Ishikawa (cell line): ENCODE data around the gene FAU.
A peak's percentile ranks its signal among the peaks of the same experiment; 100 is the strongest.

ENCODE experiments used
- CEBPB ChIP-seq: IDR thresholded peaks from 2 replicates; pipeline ENCODE4 v1.6.1; 2012
- CREB1 ChIP-seq: IDR thresholded peaks from 2 replicates; pipeline ENCODE4 v1.6.1; 2012; ENCODE audit warnings: low read depth
- EGR1 ChIP-seq: IDR thresholded peaks from 2 replicates; pipeline ENCODE4 v1.6.1; 2012
- EP300 ChIP-seq: IDR thresholded peaks from 2 replicates; pipeline ENCODE4 v1.6.1; 2012; ENCODE audit warnings: borderline replicate concordance
- FOXM1 ChIP-seq: IDR thresholded peaks from 2 replicates; pipeline ENCODE4 v1.6.1; 2012; ENCODE audit warnings: low read depth, borderline replicate concordance
- NFIC ChIP-seq: IDR thresholded peaks from 2 replicates; pipeline ENCODE4 v1.6.1; 2012
- RAD21 ChIP-seq: IDR thresholded peaks from 2 replicates; pipeline ENCODE4 v1.6.1; 2012; ENCODE audit warnings: low read depth
- TAF1 ChIP-seq: IDR thresholded peaks from 2 replicates; pipeline ENCODE4 v1.6.1; 2012; ENCODE audit warnings: low read depth, mild to moderate bottlenecking
- TCF12 ChIP-seq: IDR thresholded peaks from 2 replicates; pipeline ENCODE4 v1.6.1; 2012; ENCODE audit warnings: low read depth
- TEAD4 ChIP-seq: IDR thresholded peaks from 2 replicates; pipeline ENCODE4 v1.6.1; 2012
- USF1 ChIP-seq: IDR thresholded peaks from 2 replicates; pipeline ENCODE4 v1.6.1; 2012
- YY1 ChIP-seq: IDR thresholded peaks from 2 replicates; pipeline ENCODE4 v1.6.1; 2012; ENCODE audit warnings: low read depth
- ZBTB7A ChIP-seq: IDR thresholded peaks from 2 replicates; pipeline ENCODE4 v1.6.1; 2012; ENCODE audit warnings: low read depth
- TF ChIP-seq, protein P1 (sequence below): IDR thresholded peaks from 2 replicates; pipeline ENCODE4 v1.6.1; 2012
- TF ChIP-seq, protein P2 (sequence below): IDR thresholded peaks from 2 replicates; pipeline ENCODE4 v1.6.1; 2012; ENCODE audit warnings: low read depth, mild to moderate bottlenecking

The FAU gene

GRCh38 chr11:65096926-65097325 is 25.0 kb downstream of the FAU start:
- TF ChIP-seq USF1: no peak
- no peak for TF ChIP-seq YY1
- no peak for TF ChIP-seq EP300
- TF ChIP-seq, protein P1, sequence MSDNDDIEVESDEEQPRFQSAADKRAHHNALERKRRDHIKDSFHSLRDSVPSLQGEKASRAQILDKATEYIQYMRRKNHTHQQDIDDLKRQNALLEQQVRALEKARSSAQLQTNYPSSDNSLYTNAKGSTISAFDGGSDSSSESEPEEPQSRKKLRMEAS: no peak
- TF ChIP-seq CEBPB: no peak
- no peak for TF ChIP-seq TEAD4
- no peak for TF ChIP-seq EGR1
- TF ChIP-seq RAD21: no peak
- no peak for TF ChIP-seq ZBTB7A
- no peak for TF ChIP-seq FOXM1
- no peak for TF ChIP-seq NFIC
- TF ChIP-seq TCF12: no peak
- TF ChIP-seq TAF1: no peak
- TF ChIP-seq, protein P2, sequence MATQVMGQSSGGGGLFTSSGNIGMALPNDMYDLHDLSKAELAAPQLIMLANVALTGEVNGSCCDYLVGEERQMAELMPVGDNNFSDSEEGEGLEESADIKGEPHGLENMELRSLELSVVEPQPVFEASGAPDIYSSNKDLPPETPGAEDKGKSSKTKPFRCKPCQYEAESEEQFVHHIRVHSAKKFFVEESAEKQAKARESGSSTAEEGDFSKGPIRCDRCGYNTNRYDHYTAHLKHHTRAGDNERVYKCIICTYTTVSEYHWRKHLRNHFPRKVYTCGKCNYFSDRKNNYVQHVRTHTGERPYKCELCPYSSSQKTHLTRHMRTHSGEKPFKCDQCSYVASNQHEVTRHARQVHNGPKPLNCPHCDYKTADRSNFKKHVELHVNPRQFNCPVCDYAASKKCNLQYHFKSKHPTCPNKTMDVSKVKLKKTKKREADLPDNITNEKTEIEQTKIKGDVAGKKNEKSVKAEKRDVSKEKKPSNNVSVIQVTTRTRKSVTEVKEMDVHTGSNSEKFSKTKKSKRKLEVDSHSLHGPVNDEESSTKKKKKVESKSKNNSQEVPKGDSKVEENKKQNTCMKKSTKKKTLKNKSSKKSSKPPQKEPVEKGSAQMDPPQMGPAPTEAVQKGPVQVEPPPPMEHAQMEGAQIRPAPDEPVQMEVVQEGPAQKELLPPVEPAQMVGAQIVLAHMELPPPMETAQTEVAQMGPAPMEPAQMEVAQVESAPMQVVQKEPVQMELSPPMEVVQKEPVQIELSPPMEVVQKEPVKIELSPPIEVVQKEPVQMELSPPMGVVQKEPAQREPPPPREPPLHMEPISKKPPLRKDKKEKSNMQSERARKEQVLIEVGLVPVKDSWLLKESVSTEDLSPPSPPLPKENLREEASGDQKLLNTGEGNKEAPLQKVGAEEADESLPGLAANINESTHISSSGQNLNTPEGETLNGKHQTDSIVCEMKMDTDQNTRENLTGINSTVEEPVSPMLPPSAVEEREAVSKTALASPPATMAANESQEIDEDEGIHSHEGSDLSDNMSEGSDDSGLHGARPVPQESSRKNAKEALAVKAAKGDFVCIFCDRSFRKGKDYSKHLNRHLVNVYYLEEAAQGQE: no peak
- no peak for TF ChIP-seq CREB1

DNA sequence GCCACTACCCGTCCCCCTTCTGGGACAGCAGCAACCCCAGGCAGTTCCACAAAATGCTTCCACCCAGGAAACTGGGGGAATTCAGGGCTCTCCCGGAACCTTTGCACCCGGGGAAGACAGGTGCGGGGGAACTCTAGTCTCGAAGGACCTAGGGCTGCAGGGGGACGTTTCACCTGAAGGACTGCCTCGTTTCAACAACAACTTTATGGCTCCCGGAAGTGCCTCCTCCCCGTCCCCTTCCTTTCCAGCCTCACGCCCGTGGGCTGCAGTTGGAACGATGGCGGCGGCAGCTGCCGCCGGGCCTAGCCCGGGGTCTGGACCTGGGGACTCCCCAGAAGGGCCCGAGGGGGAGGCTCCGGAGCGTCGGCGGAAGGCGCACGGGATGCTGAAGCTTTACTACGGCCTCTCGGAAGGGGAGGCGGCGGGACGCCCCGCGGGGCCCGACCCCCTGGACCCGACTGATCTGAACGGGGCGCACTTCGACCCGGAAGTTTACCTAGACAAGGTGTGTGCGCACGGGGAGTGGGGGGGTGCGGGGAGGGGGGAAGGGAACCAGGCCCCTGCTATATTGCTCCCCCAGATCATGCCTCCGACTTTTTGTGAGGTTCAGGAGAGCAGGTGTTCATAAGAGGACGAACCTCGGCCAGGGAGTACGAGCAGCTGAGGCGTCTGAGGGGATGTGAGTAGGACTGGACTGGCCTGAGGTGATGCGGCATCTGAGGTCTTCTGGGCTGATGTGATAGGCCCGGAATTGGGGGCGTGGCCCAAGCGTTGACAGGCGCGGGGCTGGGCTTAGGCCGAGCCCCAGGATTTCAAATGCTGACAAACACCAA is 25.7 kb downstream of the FAU start, which contains the start of gene VPS51:
Gene VPS51, plus strand, starts transcription at position 241 of the 833 bp plus-strand sequence. Its CDS starts 37 bp downstream, at position 278.
- TF ChIP-seq, protein P2: no peak
- TF ChIP-seq NFIC (no peak), EGR1 (peak; percentile 38; the same call in 1 of the 2 replicates), EP300 (peak; percentile 46; the same call in 1 of the 2 replicates), USF1 (peak; percentile 76), TCF12 (peak; percentile 81), RAD21 (no peak), FOXM1 (no peak), TEAD4 (peak; percentile 37), CEBPB (peak; percentile 31; the same call in 1 of the 2 replicates), ZBTB7A (peak; percentile 64; the same call in 1 of the 2 replicates), YY1 (peak; percentile 89), CREB1 (peak; percentile 24; the same call in 1 of the 2 replicates), TAF1 (peak; percentile 74)
- TF ChIP-seq, protein P1: peak; percentile 88

GRCh38 chr11:65095427-65095826 is 26.5 kb downstream of the FAU start:
- no peak for TF ChIP-seq TEAD4
- TF ChIP-seq, protein P2: no peak
- TF ChIP-seq CEBPB: no peak

DNA sequence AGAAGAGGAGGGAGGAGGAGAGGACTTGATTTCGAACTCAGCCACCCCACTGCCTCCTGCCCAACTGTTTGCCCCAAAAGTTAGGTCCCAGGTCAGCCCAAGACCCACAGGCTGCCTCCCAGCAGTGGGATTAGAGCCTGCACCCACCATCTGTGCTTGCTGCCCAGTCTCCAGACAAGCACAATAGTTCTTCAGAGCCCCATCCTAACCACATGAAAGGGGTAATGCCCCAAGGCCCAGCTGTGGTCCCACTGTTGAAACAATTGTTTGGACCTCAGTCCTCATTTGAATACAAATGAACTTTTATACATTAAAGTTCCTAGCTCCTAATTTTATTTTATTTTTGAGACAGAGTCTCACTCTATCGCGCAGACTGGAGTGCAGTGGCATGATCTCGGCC is 31.3 kb downstream of the FAU start:
- no peak for TF ChIP-seq YY1
- TF ChIP-seq, protein P2: no peak
- no peak for TF ChIP-seq CREB1
- no peak for TF ChIP-seq TEAD4
- TF ChIP-seq, protein P1: no peak
- TF ChIP-seq RAD21: no peak
- TF ChIP-seq NFIC: no peak
- no peak for TF ChIP-seq USF1
- TF ChIP-seq FOXM1: no peak
- no peak for TF ChIP-seq ZBTB7A
